Measurements from ENCODE around the gene PYCARD.
"Not testable (repeated sequence)": the region's sequence is repeated elsewhere in the genome, so short reads cannot be mapped to it uniquely, and the experiment has no call there.

PYCARD gene

GRCh38 chr16:31214708-31215286, 12.2 kb upstream of the PYCARD start:
- no peak for DNase-seq

DNA sequence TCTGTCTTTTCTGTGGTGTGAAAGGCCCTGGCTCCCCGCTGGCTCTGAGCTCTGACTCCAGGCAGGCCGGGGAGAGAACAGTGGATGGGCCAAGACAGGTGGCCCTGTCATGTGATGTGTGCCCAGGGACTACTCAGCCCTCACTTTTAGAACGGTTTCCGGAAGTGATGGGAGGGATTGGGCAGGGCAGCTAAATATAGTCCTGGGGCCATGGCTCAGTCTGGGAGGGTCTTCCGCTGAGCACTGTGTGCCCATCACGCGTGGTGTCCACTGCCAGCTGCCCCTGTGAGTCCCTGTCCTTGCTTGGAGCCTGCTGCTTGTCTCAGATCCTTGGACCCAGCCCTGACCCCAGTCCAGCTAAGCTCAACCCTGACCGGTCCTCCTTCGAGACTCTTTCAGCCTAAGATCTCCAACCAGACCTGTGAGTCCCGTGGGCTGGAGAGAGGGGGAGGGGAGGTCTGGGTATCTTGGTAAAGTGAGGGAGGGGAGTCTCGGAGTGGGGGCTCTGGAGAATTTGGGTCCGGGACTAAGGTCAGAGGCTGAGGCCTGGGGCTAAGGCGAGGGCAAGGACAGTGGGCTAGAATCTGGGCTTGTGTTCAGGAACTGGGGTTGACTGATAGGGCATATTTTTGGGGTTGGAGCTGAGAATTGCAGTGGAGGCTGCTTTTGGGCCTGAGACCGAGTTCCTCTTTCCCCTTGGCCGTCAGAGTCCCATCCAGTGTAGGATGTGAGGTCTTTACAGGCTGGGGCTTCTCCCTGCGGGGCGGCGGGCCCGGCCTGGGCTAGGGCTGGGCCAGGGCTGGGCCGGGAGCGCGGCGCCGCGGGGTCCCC, 11.5 kb upstream of the PYCARD start, which contains the start of gene TRIM72:
Gene TRIM72, plus strand, starts transcription at position 243 of the 831 bp plus-strand sequence. CDS start 620 bp downstream, outside the sequence.
- DNase-seq: no peak

GRCh38 chr16:31213342-31213741, 10.8 kb upstream of the PYCARD start:
- DNase-seq: no peak

DNA sequence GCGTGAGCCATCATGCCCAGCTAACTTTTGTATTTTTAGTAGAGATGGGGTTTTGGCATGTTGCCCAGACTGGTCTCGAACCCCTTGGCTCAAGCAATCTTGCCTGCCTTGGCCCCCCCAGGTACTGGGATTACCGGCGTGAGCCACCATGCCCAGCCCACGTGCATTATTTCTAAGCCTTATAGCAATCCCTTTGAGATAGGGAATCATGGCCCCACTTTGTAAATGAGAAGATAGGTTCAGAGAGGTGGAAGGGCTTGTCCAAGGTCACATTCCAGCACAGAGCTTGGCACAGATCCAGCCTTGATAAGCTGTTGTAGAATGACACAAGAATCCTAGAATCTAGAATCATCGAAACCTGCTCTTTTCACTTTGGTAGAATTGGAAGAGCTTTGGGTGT, 4.2 kb upstream of the PYCARD start:
- no peak for DNase-seq

DNA sequence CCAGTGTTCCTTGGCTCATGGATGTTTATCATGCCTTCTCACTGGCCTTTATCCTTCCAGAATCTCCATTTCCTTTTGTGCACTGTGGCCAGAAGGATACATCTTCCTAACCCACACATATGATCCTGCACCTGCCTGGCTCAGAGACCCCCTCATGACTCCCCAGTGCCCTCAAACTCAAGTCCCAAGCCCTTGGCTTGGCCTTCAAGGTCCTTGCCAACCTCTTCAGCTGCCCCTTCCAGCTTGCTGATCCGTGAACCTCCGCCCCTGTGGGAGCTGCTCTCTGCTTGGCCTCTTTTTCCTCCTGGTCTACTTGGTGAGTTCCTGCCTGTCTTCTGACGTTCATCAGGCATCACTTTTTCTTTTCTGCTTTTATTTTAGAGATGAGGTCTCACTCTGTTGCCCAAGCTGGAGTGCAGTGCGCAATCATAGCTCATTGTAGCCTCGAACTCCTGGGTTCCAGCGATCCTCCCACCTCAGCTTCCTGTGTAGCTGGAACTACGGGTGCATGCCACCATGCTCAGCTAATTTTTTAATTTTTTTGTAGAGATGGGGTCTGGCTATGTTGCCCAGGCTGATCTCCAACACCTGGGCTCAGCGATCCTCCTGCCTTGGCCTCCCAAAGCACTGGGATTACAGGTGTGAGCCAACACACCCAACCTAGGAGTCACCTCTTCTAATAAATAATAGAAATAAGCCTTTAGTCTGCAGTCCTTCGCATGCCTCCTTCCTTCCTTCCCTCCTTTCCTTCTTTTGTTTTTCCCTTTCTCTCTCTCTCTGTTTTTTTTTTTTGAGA, 2.5 kb upstream of the PYCARD start:
- DNase-seq: no peak

- peak; percentile 25 for DNase-seq
Measured at GRCh38 chr16:31201582-31202413, 762 bp downstream of the PYCARD start.

- DNase-seq: peak; percentile 49
Measured at GRCh38 chr16:31200821-31201568, 1.6 kb downstream of the PYCARD start.

- not testable (repeated sequence) for DNase-seq
Measured at GRCh38 chr16:31200111-31200510, 2.4 kb downstream of the PYCARD start.

- DNase-seq: no peak
Measured at GRCh38 chr16:31199430-31200041, 3.0 kb downstream of the PYCARD start.

- no peak for DNase-seq
Measured at GRCh38 chr16:31198207-31198882, 4.2 kb downstream of the PYCARD start.

GRCh38 chr16:31196324-31197088, 6.1 kb downstream of the PYCARD start:
- DNase-seq: no peak

GRCh38 chr16:31195861-31196260, 6.7 kb downstream of the PYCARD start:
- not testable (repeated sequence) for DNase-seq

DNA sequence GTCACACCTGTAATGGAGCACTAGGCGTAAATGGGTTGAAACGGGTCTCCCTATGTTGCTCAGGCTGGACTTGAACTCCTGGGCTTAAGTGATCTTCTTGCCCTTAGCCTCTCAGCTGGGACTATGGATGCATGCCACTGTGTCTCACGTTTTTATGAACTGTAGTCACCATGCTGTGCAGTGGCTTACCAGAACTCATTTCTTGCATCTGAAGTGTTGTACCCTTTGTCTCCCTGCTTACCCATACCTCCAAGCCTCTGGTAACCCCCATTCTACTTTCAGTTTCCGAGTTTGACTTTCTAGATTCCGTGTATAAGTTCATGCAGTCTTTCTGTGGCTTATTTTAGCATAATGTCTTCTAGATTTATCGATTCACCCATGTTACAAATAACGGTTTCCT, 7.7 kb downstream of the PYCARD start:
- DNase-seq: no peak

GRCh38 chr16:31193874-31194273, 8.7 kb downstream of the PYCARD start:
- DNase-seq: no peak

DNA sequence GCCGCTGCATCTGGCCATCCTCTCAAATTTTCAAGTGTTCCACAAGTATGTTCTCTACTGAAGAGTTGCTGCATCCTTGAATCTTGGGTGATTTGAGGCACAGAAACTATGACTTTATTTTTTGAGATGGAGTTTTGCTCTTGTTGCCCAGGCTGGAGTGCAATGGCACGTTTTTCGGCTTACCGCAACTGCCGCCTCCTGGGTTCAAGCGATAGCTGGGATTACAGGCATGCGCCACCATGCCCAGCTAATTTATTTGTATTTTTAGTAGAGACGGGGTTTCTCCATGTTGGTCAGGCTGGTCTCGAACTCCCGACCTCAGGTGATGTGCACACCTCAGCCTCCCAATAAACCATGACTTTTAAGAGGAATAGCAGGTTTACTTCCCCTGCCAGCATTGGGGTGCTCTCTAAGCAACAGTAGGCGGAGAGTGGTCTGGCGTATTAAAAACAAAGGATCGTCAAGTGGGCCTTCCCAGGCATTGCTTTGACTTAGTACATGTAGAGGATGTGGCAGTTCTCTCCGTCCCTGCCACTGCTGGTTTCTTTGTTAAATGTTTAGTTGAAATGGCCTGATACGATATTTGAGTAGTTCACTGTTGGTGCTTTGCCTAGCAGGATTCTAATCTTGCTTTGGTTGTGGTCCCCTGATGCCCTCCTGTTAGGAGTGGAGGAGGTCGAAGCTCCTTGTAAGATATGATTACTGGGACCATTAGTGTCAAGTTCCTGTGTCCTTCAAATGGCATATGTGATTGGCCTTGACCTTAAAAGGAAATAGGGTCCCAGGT, 9.5 kb downstream of the PYCARD start:
- DNase-seq: no peak

DNA sequence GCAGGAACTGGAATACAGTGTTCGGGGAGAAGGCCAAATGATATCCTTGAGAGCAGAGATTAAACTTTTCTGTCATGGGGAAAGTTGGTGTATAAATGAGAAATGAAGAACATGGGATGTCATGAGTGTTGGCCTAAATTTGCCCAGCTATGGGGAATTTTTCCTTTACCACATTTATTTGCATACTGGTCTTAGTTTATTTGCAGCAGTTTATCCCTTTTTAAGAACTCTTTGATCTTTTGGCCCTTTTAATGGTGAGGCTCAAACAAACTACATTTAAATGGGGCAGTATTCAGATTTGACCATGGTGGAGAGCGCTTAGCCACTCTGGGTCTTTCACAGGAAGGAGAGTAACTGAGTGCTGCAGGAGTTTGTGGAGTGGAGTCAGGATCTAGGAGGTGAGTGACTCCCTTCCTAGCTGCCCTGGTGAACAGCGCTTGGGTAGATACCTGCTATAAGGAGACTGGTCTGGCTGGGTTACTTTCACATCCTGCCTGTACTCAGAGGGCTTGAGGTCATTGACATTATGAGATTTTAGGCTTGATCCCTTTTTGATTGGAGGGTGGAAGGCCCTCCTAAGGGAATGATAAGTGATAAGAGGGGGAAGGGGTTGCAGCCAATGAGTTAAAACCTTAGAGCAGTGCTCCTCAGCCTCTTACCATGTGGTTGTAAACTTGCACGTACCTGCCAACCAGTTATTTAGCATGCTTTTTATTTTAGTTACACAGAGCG, 10.7 kb downstream of the PYCARD start:
- DNase-seq: no peak

- no peak for DNase-seq
Measured at GRCh38 chr16:31190818-31191444, 11.6 kb downstream of the PYCARD start.

GRCh38 chr16:31190061-31190460, 12.5 kb downstream of the PYCARD start:
- DNase-seq: no peak
